AG10803 (cell line): Measurements from ENCODE around the gene HMG20A.

Experiments used
- DNase-seq: peaks from one replicate; pipeline ENCODE4 v3.0.0; 2010; ENCODE audit warnings: low read depth
- H3K4me3 ChIP-seq: 2 replicates; pipeline ENCODE4 v1.5.1; 2011; ENCODE audit warnings: mild to moderate bottlenecking, low read length, control low read depth
- TF ChIP-seq, protein P1 (sequence below): conservative IDR thresholded peaks from 2 replicates; pipeline ENCODE4 v1.5.1; 2011; ENCODE audit warnings: mild to moderate bottlenecking, low read length, control low read depth, inconsistent platforms

HMG20A gene

DNA sequence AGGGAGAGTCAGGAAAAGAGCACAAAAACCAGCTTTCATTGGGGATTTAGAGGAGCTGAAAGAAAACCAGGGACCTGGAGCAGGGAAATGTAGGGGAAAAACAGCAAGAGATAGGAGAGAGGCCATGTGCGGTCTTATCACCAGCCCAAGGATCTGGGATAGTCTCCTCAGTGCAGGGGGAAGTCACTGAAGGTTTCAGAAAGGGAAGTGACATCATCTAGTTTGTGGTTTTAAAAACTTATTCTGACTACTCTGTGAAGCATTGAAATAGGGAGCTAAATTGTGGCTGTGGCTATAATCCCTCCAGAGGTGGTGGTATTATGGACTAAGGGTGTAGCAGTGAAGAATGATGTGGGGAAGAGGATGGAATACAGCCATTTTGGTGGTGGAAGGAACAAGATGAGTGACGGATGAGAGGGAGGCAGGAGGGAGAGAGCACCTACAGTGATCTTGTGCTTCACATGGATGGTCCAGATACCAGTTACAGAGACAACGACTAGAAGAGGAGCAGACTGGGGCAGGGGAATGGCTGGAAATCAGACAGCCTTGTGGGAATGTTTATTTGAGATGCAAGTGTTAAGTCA, 72.7 kb downstream of the HMG20A start:
- TF ChIP-seq, protein P1, sequence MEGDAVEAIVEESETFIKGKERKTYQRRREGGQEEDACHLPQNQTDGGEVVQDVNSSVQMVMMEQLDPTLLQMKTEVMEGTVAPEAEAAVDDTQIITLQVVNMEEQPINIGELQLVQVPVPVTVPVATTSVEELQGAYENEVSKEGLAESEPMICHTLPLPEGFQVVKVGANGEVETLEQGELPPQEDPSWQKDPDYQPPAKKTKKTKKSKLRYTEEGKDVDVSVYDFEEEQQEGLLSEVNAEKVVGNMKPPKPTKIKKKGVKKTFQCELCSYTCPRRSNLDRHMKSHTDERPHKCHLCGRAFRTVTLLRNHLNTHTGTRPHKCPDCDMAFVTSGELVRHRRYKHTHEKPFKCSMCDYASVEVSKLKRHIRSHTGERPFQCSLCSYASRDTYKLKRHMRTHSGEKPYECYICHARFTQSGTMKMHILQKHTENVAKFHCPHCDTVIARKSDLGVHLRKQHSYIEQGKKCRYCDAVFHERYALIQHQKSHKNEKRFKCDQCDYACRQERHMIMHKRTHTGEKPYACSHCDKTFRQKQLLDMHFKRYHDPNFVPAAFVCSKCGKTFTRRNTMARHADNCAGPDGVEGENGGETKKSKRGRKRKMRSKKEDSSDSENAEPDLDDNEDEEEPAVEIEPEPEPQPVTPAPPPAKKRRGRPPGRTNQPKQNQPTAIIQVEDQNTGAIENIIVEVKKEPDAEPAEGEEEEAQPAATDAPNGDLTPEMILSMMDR, result no peak
- peak; percentile 40 for DNase-seq
- no peak overlapping the region for H3K4me3 ChIP-seq

DNA sequence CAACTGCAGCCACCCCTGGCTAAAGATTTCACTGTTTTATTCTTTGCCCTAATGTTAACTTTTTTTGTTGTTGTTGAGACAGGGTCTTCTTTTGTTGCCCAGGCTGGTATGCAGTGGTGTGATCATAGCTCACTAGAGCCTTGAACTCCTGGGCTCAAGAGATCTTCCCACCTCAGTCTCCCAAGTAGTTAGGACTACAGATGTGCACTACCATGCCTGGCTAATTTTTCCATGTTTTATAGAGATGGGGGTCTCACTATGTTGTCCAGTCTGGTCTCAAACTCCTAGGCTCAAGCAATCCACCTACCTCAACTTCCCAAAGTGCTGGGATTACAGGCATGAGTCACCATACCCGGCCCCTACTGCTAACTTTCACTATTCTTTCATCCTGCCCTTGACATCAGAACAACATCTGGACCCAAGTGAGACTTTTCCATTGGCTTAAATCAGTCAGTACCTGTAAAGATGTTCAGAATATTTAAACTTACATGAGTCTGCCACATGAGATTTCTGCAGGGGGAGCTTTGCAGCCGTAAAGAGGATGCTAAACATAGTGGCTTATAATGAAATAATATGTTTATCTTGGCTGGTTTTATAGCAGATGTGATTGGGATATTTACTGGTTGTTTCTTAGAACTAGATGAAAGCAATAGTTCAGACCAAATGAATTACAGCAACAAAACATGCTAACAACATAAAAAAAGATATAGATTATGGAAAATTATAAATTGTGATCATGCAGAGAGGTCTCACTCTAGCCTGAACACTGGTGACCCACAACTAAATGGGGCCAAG, 73.6 kb downstream of the HMG20A start:
- TF ChIP-seq, protein P1, result no peak
- no peak overlapping the region for H3K4me3 ChIP-seq
- DNase-seq, result no peak

DNA sequence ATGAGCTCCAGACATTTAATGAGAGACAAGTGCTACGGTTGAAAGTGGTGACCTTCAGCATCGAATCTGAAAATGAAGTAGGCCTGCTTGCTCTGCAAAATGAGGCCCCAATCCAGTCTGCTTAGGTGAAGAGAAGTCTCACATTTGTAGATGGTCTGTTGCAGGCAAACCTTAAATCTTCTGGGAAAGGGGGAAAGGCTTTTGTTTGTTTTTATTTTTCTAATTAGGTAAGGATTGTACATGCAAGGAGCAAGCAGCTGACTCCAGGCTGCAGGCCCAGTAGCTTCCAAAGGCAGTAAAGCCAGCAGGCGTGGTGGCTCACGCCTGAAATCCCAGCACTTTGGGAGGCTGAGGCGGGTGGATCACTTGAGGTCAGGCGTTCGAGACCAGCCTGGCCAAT, 74.3 kb downstream of the HMG20A start:
- no peak overlapping the region for H3K4me3 ChIP-seq
- no peak for DNase-seq
- TF ChIP-seq, protein P1, result no peak

DNA sequence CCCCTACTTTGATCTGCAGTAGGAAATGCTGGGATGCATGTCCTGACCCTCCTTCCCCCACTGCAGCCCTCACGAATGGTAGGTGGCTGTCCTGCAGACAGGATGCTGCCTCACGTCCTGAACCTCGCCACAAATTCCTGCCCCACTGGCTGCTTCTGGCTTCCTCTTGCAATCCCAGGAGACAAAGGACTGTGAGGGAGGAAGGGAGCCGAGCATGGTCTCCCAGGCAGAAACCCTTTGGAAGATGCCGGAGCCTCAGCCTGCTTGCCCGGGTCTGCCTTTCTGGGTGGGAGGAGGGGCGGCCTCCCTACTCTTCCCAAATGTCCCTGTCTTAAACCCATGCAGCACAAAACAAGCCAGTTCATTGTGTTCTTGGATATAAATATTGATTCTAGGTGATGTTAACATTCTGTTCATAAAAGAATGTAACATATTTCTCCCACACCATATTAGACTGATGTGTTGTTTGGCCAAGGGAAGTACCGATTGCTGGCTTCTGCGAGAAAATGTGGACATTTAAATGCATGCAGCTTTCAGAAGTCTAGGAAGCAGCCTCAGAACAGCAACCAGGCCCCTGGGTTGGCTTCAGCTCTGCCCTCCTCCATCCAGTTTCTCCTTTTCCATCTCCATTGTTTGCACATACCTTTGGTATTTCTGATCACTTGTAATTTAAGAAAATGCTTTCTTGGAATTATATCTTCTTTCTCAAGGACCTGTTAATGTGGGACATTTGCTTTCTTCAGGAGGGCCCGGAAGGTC, 75.3 kb downstream of the HMG20A start:
- TF ChIP-seq, protein P1, result no peak
- peak overlapping the region; percentile 28 for H3K4me3 ChIP-seq
- peak; percentile 72 for DNase-seq

DNA sequence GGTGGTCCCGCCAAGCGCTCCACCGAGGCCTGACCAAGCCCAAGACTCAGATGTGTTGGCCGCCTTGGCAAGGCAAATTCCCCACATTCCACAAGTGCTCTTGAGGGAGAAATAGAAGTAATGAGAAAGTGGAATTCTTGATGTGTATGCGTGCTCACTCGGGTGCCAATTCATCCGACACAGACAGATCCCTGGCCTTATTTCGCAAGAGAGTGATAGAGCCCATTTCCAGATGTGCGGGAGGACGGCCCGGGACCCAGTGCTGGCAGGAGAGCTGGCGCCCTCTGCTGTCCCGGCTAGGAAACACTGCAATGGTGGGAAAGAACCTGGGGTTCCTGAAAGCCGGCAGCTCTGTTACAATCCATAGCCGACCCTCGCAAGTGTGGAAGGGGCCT, 76.0 kb downstream of the HMG20A start:
- peak overlapping the region; percentile 28 for H3K4me3 ChIP-seq
- peak; percentile 100 for DNase-seq
- TF ChIP-seq, protein P1, result peak; percentile 96

DNA sequence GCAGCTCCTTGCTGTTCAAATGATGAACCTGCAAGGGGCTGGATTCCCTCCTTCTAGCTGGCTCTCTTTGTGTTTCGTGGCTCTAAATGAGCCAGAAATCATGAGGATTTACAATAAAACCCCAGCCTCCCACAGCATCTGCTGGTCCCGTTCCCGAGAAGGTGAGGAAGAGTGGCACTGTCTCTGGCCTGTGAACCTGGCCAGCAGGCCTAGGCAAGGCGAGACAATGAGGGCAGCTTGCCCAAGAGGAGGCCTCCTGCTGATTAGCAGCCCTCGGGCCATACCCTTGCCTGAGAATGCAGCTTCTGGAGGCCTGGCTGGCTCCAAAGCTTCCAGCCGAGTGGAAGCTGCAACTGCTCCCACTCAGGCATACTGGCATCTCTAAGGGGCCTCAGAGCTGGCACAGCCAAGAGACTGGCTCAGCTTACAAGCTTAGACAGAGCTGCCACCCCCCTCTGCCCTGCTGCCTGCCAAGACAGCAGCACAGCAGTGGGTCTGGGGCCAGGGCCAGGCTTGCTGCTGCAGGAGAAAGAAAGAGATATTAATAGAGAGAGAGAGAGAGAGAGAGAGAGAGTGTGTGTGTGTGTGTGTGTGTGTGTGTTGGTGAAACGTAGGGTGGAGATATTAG, 76.5 kb downstream of the HMG20A start:
- TF ChIP-seq, protein P1, result no peak
- H3K4me3 ChIP-seq, result peak overlapping the region; percentile 27
- peak; percentile 85 for DNase-seq
